Osteocyte (in vitro differentiated cells): ENCODE data around the gene ATRNL1. TPM values are rescaled to one million over a fixed set of nuclear protein-coding genes. Genes with fewer than 3 reads are reported as not detected.

Source experiments
- DNase-seq: peaks from one replicate; pipeline ENCODE4 v3.0.0; 2021; ENCODE audit warnings: mixed read lengths; ENCODE audit not compliant: unreplicated experiment; ENCODE audit errors: extremely low spot score
- H3K27ac Mint-ChIP-seq: one replicate; pipeline ENCODE4 v1.8.0; 2021; ENCODE audit warnings: mild to moderate bottlenecking, mixed read lengths; ENCODE audit not compliant: unreplicated experiment
- H3K27me3 Mint-ChIP-seq: one replicate; pipeline ENCODE4 v1.8.0; 2021; ENCODE audit warnings: mixed read lengths; ENCODE audit not compliant: unreplicated experiment
- H3K36me3 Mint-ChIP-seq: one replicate; pipeline ENCODE4 v1.8.0; 2021; ENCODE audit warnings: mixed read lengths; ENCODE audit not compliant: unreplicated experiment
- H3K4me1 Mint-ChIP-seq: one replicate; pipeline ENCODE4 v1.8.0; 2021; ENCODE audit warnings: mixed read lengths; ENCODE audit not compliant: unreplicated experiment
- H3K4me3 Mint-ChIP-seq: one replicate; pipeline ENCODE4 v1.8.0; 2021; ENCODE audit warnings: mild to moderate bottlenecking, moderate library complexity, mixed read lengths; ENCODE audit not compliant: unreplicated experiment
- H3K9me3 Mint-ChIP-seq: one replicate; pipeline ENCODE4 v1.8.0; 2021; ENCODE audit warnings: mixed read lengths; ENCODE audit not compliant: unreplicated experiment
- CTCF ChIP-seq: fragments of 200-600 bp; sonication (generic); IDR thresholded peaks from 2 replicates; pipeline ENCODE4 v1.5.0; 2021; ENCODE audit warnings: antibody characterized with exemption, mild to moderate bottlenecking, moderate library complexity
- total RNA-seq: library from RNA; stranded (reverse); gene quantifications from 2 replicates; pipeline ENCODE4 v1.2.1, GENCODE V29; 2021

ATRNL1 gene
- total RNA-seq, 1 donor from 2014 or later = 20.2 TPM

- TF ChIP-seq CTCF = no peak
- no peak overlapping the region for H3K27ac Mint-ChIP-seq
Observed at GRCh38 chr10:115941361-115941771, 848.2 kb downstream of the ATRNL1 start.

GRCh38 chr10:115942101-115942500, 848.9 kb downstream of the ATRNL1 start:
- no peak overlapping the region for H3K27ac Mint-ChIP-seq
- no peaks in the 10 kb centered on the region for H3K27me3 Mint-ChIP-seq
- TF ChIP-seq CTCF = no peak
- peaks cover 9% of the 10 kb centered on the region for H3K9me3 Mint-ChIP-seq
- no peak for DNase-seq
- no peak overlapping the region for H3K4me3 Mint-ChIP-seq
- H3K36me3 Mint-ChIP-seq = no peaks in the 10 kb centered on the region
- H3K4me1 Mint-ChIP-seq = peaks cover 39% of the 10 kb centered on the region

More at GRCh38 chr10:115941361-115941771, 848.2 kb downstream of the ATRNL1 start:
- H3K4me1 Mint-ChIP-seq = peaks cover 37% of the 10 kb centered on the region
- H3K9me3 Mint-ChIP-seq = peaks cover 9% of the 10 kb centered on the region
- DNase-seq = no peak
- H3K27me3 Mint-ChIP-seq = no peaks in the 10 kb centered on the region
- no peaks in the 10 kb centered on the region for H3K36me3 Mint-ChIP-seq
- H3K4me3 Mint-ChIP-seq = no peak overlapping the region

GRCh38 chr10:115944538-115944937, 851.4 kb downstream of the ATRNL1 start:
- TF ChIP-seq CTCF = no peak
- Mint-ChIP-seq H3K27ac (no peak overlapping the region), H3K4me1 (peaks cover 54% of the 10 kb centered on the region), H3K36me3 (no peaks in the 10 kb centered on the region), H3K27me3 (no peaks in the 10 kb centered on the region), H3K4me3 (no peak overlapping the region), H3K9me3 (peaks cover 2% of the 10 kb centered on the region)
- DNase-seq = no peak

GRCh38 chr10:115945701-115946445, 852.7 kb downstream of the ATRNL1 start:
- no peaks in the 10 kb centered on the region for H3K36me3 Mint-ChIP-seq
- H3K27me3 Mint-ChIP-seq = no peaks in the 10 kb centered on the region
- H3K4me3 Mint-ChIP-seq = no peak overlapping the region
- H3K4me1 Mint-ChIP-seq = peaks cover 67% of the 10 kb centered on the region
- peak overlapping the region; percentile 40 for H3K27ac Mint-ChIP-seq
- DNase-seq = no peak
- no peaks in the 10 kb centered on the region for H3K9me3 Mint-ChIP-seq
- TF ChIP-seq CTCF = no peak

GRCh38 chr10:115947104-115947503, 853.9 kb downstream of the ATRNL1 start:
- no peaks in the 10 kb centered on the region for H3K9me3 Mint-ChIP-seq
- H3K27me3 Mint-ChIP-seq = no peaks in the 10 kb centered on the region
- no peak for DNase-seq
- H3K4me1 Mint-ChIP-seq = peaks cover 67% of the 10 kb centered on the region
- H3K27ac Mint-ChIP-seq = peak overlapping the region; percentile 63
- no peak overlapping the region for H3K4me3 Mint-ChIP-seq
- H3K36me3 Mint-ChIP-seq = no peaks in the 10 kb centered on the region
- no peak for TF ChIP-seq CTCF
